Fibroblast of lung (primary cell): ENCODE data around the gene MRPS18A.

Experiments
- EZH2 ChIP-seq: IDR thresholded peaks from 2 replicates; pipeline ENCODE4 v1.5.1; 2012; ENCODE audit warnings: low read length, control low read depth, mild to moderate bottlenecking; ENCODE audit errors: missing control alignments
- TF ChIP-seq, protein P1 (sequence below), 2 donors: IDR thresholded peaks in 1 of 2; conservative IDR thresholded peaks in 1 of 2; 1 replicate in 1 of 2; 2 replicates in 1 of 2; pipeline ENCODE4 v1.5.1; 2011 to 2012; ENCODE audit warnings: low read length in 2 of 2, control low read depth in 1 of 2, inconsistent platforms in 1 of 2, low read depth in 1 of 2, mild to moderate bottlenecking in 1 of 2

DNA sequence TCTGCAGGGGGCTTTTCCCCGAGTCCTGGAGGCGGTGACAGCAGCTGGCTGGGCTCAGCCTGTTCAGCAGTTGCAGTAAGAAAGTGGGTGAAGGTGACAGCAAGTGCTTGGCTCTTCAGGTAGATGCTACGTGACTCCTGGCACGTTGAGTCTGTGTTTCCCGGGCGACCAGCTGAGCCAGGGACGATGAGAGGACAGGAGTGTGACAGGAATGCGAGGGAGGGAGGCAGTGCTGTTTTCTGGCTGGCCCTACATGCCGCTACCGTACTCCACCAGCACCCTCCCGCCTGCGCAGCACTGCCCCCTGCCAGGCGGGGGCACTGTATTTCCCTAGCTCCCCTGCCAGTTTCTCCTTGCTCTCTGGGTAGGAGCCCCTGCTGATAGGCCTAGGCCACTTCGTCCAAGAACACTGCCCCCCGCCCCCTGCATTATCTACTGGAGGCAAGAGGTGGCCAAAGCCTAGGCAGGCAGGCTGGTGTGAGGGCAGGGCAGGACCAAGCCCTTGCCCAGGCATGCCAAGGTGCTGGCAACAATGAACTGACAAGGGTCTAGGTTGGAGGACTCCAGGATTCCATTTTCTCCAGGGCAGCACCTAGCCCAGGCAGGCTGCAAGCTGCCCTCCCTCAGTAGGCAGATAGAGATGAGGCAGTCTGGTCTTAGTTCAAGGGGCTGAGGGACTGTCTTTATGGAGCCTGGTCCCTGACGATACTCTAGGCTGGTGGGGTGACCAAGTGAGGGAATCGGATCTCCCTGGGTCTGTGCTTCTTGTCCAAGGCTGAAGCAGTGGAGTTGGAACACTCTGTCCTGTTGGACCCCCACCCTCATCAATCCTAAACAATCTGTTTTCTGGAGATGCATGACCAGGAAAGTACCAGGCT, 19.2 kb downstream of the MRPS18A start:
- TF ChIP-seq, protein P1, sequence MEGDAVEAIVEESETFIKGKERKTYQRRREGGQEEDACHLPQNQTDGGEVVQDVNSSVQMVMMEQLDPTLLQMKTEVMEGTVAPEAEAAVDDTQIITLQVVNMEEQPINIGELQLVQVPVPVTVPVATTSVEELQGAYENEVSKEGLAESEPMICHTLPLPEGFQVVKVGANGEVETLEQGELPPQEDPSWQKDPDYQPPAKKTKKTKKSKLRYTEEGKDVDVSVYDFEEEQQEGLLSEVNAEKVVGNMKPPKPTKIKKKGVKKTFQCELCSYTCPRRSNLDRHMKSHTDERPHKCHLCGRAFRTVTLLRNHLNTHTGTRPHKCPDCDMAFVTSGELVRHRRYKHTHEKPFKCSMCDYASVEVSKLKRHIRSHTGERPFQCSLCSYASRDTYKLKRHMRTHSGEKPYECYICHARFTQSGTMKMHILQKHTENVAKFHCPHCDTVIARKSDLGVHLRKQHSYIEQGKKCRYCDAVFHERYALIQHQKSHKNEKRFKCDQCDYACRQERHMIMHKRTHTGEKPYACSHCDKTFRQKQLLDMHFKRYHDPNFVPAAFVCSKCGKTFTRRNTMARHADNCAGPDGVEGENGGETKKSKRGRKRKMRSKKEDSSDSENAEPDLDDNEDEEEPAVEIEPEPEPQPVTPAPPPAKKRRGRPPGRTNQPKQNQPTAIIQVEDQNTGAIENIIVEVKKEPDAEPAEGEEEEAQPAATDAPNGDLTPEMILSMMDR (conservative IDR thresholded peaks at IDR 0.05 in 1 of 2, IDR thresholded peaks at IDR 0.05 in 1 of 2; ENCODE audit: low read depth in 1 of 2, low read length in 2 of 2), result peak; percentile 52 to 61
- TF ChIP-seq EZH2, result no peak
